Muscle of back (tissue), 10 donors: ENCODE data around the gene ZFPM1. TPM values are rescaled to one million over a fixed set of nuclear protein-coding genes. Genes with fewer than 3 reads are reported as not detected.

Experiments
- polyA plus RNA-seq, 10 donors: library from polyadenylated mRNA; unstranded; fragments of 120-200 nt; gene quantifications; one replicate each; pipeline ENCODE4 v1.2.1, GENCODE V29; 2013; ENCODE audit not compliant: insufficient read length in 10 of 10

ZFPM1 gene
- polyA plus RNA-seq, 10 donors = 1.1 to 2.7 (median 1.3) TPM

Other genes with a start within 250 kb of the ZFPM1 start
- gene ZNF469, start 70.3 kb upstream of the ZFPM1 start, polyA plus RNA-seq = 1 to 10 TPM; 4.0 to 9.9 (median 6.2) TPM
- 10 to 100 TPM; 23.3 to 33.1 (median 28.0) TPM for gene ZC3H18, start 117.1 kb downstream of the ZFPM1 start, polyA plus RNA-seq
- not detected for gene IL17C, start 185.3 kb downstream of the ZFPM1 start, polyA plus RNA-seq
- gene CYBA, start 197.8 kb downstream of the ZFPM1 start, polyA plus RNA-seq = 10 to 100 TPM; 19.4 to 59.7 (median 34.6) TPM
- 10 to 100 TPM; 19.4 to 38.9 (median 26.3) TPM for gene MVD, start 209.8 kb downstream of the ZFPM1 start, polyA plus RNA-seq
- gene SNAI3, start 233.2 kb downstream of the ZFPM1 start, polyA plus RNA-seq = 1 to 10 TPM; 4.5 to 8.5 (median 6.1) TPM